Mononuclear cell (primary cell): Measurements from ENCODE around the gene RNF14. TPM values are rescaled to one million over a fixed set of nuclear protein-coding genes. Genes with fewer than 3 reads are reported as not detected.
"Not testable (repeated sequence)": the region's sequence is repeated elsewhere in the genome, so short reads cannot be mapped to it uniquely, and the experiment has no call there.

Experiments
- H3K27me3 ChIP-seq: 2 replicates; pipeline ENCODE4 v1.6.0; 2011; ENCODE audit warnings: low read length, control low read depth; ENCODE audit not compliant: insufficient read depth
- H3K4me1 ChIP-seq: 2 replicates; pipeline ENCODE4 v1.5.1; 2011; ENCODE audit warnings: mild to moderate bottlenecking, low read length, control low read depth; ENCODE audit not compliant: insufficient read depth
- H3K4me3 ChIP-seq: 2 replicates; pipeline ENCODE4 v1.5.1; 2011; ENCODE audit warnings: mild to moderate bottlenecking, low read length, moderate library complexity
- H3K9me3 ChIP-seq: 2 replicates; pipeline ENCODE4 v1.5.1; 2011; ENCODE audit warnings: low read depth, mild to moderate bottlenecking, control low read depth, low read length
- total RNA-seq: library from RNA; depleted of rRNA; stranded (reverse); fragments of >200 nt; gene quantifications from one replicate; pipeline ENCODE4 v1.2.3, GENCODE V29; 2012

RNF14 gene
- total RNA-seq, 1 donor, result 13.0 TPM

DNA sequence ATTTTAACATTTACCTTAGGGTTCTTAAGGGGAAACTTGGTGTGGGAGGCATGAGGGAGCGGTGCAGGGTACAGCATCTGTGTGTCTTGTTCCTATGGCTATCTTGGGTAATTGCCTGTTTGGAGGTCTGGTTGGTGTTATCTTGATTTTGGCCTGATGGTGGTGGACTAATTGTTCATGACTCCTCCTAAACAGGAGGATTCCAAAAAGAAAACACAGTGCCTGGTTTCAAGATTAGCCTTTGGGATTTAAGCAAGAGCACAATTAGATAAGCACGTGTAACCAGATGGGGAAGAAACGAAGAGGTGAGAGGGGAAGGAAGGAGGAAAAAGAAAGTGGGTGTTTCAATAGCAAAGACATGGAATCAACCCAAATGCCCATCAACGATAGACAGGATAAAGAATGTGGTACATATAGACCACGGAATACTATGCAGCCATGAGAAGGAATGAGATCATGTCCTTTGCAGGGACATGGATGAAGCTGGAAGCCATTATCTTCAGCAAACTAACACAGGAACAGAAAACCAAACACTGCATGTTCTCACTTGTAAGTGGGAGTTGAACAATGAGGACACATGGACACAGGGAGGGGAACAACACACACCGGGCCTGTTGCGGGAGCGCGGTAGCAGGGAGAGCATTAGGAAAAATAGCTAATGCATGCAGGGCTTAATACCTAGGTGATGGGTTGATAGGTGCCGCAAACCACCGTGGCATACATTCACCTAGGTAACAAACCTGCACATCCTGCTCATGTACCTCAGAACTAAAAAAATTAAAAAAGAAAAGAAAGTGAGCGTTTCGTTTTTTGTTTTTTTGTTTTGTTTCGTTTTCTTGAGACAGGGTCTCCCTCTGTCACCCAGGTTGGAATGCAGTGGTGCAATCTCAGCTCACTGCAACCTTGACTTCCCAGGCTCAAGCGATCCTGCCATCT lies 65.0 kb downstream of the RNF14 start:
- H3K4me3 ChIP-seq, H3K4me1 ChIP-seq, H3K27me3 ChIP-seq: not testable (repeated sequence)

GRCh38 chr5:142034994-142035393 lies 66.1 kb downstream of the RNF14 start:
- Histone ChIP-seq H3K9me3 (no peaks in the 10 kb centered on the region), H3K4me3 (no peak overlapping the region), H3K27me3 (peaks cover 1% of the 10 kb centered on the region), H3K4me1 (peaks cover 4% of the 10 kb centered on the region)

More for the DNA sequence above, 65.0 kb downstream of the RNF14 start:
- not testable (repeated sequence) for H3K9me3 ChIP-seq

GRCh38 chr5:142036918-142037317 lies 68.0 kb downstream of the RNF14 start:
- H3K9me3 ChIP-seq, result no peaks in the 10 kb centered on the region
- H3K27me3 ChIP-seq, result no peaks in the 10 kb centered on the region
- H3K4me1 ChIP-seq, result peaks cover 4% of the 10 kb centered on the region
- no peak overlapping the region for H3K4me3 ChIP-seq

- not testable (repeated sequence) for H3K4me3 ChIP-seq, H3K27me3 ChIP-seq, H3K9me3 ChIP-seq, H3K4me1 ChIP-seq
These were observed 68.7 kb downstream of the RNF14 start for GRCh38 chr5:142037599-142037998.

GRCh38 chr5:142038735-142039134 lies 69.8 kb downstream of the RNF14 start:
- peaks cover 4% of the 10 kb centered on the region for H3K4me1 ChIP-seq
- H3K4me3 ChIP-seq, result no peak overlapping the region
- H3K9me3 ChIP-seq, result no peaks in the 10 kb centered on the region
- no peaks in the 10 kb centered on the region for H3K27me3 ChIP-seq

Other genes with a start within 250 kb of the RNF14 start
- 2.8 TPM for gene PCDH1, start 90.7 kb upstream of the RNF14 start, total RNA-seq
- gene DELE1, start 45.2 kb upstream of the RNF14 start, total RNA-seq, result 47.1 TPM
- under 0.01 TPM for gene PCDH12, start 10.9 kb upstream of the RNF14 start, total RNA-seq
- gene GNPDA1, start 43.9 kb downstream of the RNF14 start, total RNA-seq, result 6.6 TPM
- gene NDFIP1, start 139.7 kb downstream of the RNF14 start, total RNA-seq, result 195 TPM